Measurements from ENCODE around the gene SEL1L. TPM values are rescaled to one million over a fixed set of nuclear protein-coding genes. Genes with fewer than 3 reads are reported as not detected.

Gene SEL1L
- total RNA-seq, 2 experiments from 2014 or later, result 58.3 to 185 TPM

GRCh38 chr14:81454572-81455218 lies 79.0 kb downstream of the SEL1L start:
- TF ChIP-seq CTCF (conservative IDR thresholded peaks at IDR 0.05; ENCODE audit: low read length) (no peak), EZH2phosphoT487 (IDR thresholded peaks at IDR 0.05; ENCODE audit: borderline replicate concordance, low read depth, low read length) (no peak)
- Histone ChIP-seq H3K9me3 (ENCODE audit: low read length) (no peaks in the 10 kb centered on the region), H3K4me3 (ENCODE audit: low read depth, low read length, poor library complexity, severe bottlenecking) (no peak overlapping the region), H3K4me2 (ENCODE audit: low read length) (0 out of 2 replicates have a peak overlapping the region, but pooled peaks have one; percentile 15), H3K9me2 (ENCODE audit: insufficient read depth, low read length) (no peaks in the 10 kb centered on the region), H3K36me3 (ENCODE audit: insufficient read depth, low read length) (no peaks in the 10 kb centered on the region), H4K20me1 (ENCODE audit: insufficient read depth, low read length) (no peaks in the 10 kb centered on the region), H2AFZ (ENCODE audit: low read length) (peak overlapping the region; percentile 49; the same call in 1 of the 2 replicates), H3K27ac (ENCODE audit: low read depth, low read length, poor library complexity, severe bottlenecking) (no peak overlapping the region), H3K4me1 (ENCODE audit: insufficient read depth, low read length, poor library complexity, severe bottlenecking) (peaks cover 29% of the 10 kb centered on the region), H3K79me2 (ENCODE audit: insufficient read depth, low read depth, low read length) (no peaks in the 10 kb centered on the region)
- ChIA-PET CTCF (ENCODE audit: unreplicated experiment) (interaction anchor here (0.6 to 1.4 kb wide), 2 partner anchors 95 to 186 kb away, joined by 3 to 4 read pairs; no protein-coding TSS in a partner anchor), POLR2A (interaction anchor here (0.6 to 1.8 kb wide), 10 partner anchors 10 to 1399 kb away, joined by 3 to 5 read pairs (median 4); no protein-coding TSS in a partner anchor)
- intact Hi-C loops (cut with micrococcal nuclease; ENCODE audit: unreplicated experiment), result loop anchor here (5.0 kb wide), 1 partner anchor 457 kb away; no protein-coding TSS in a partner anchor
- no TSS peak for BruUV-seq (replicated peaks)
- no peak for DNase-seq (ENCODE audit: low spot score)

GRCh38 chr14:81453166-81453766 lies 80.4 kb downstream of the SEL1L start:
- ChIA-PET CTCF (ENCODE audit: unreplicated experiment) (interaction anchor here (0.7 to 1.4 kb wide), 3 partner anchors 9 to 184 kb away, joined by 3 to 4 read pairs (median 4); no protein-coding TSS in a partner anchor), POLR2A (interaction anchor here (0.6 to 1.5 kb wide), 6 partner anchors 9 to 234 kb away, joined by 3 to 4 read pairs (median 4); no protein-coding TSS in a partner anchor)
- no peaks in the 10 kb centered on the region for H3K9me3 ChIP-seq (ENCODE audit: low read length)
- peak overlapping the region; percentile 41; the same call in 1 of the 2 replicates for H3K4me2 ChIP-seq (ENCODE audit: low read length)
- no peak overlapping the region for H3K4me3 ChIP-seq (ENCODE audit: low read depth, low read length, poor library complexity, severe bottlenecking)
- H2AFZ ChIP-seq (ENCODE audit: low read length), result peak overlapping the region; percentile 82; the same call in 1 of the 2 replicates
- intact Hi-C loops (cut with micrococcal nuclease; ENCODE audit: unreplicated experiment), result loop anchor here (1.0 kb wide), 1 partner anchor 184 kb away; no protein-coding TSS in a partner anchor
- no peaks in the 10 kb centered on the region for H4K20me1 ChIP-seq (ENCODE audit: insufficient read depth, low read length)
- H3K36me3 ChIP-seq (ENCODE audit: insufficient read depth, low read length), result no peaks in the 10 kb centered on the region
- TF ChIP-seq EZH2phosphoT487 (IDR thresholded peaks at IDR 0.05; ENCODE audit: borderline replicate concordance, low read depth, low read length), result no peak
- peak; percentile 91 for TF ChIP-seq CTCF (conservative IDR thresholded peaks at IDR 0.05; ENCODE audit: low read length)
- no TSS peak for BruUV-seq (replicated peaks)
- no peaks in the 10 kb centered on the region for H3K79me2 ChIP-seq (ENCODE audit: insufficient read depth, low read depth, low read length)
- H3K27ac ChIP-seq (ENCODE audit: low read depth, low read length, poor library complexity, severe bottlenecking), result no peak overlapping the region
- H3K4me1 ChIP-seq (ENCODE audit: insufficient read depth, low read length, poor library complexity, severe bottlenecking), result peaks cover 22% of the 10 kb centered on the region
- DNase-seq (ENCODE audit: low spot score), result peak; percentile 66
- no peaks in the 10 kb centered on the region for H3K9me2 ChIP-seq (ENCODE audit: insufficient read depth, low read length)
